HS-5 (cell line): ENCODE measurements around the gene STRIP2.

Source experiments
- DNase-seq: peaks from one replicate; pipeline ENCODE4 v3.0.0-alpha.2; 2012; ENCODE audit warnings: low read depth

Gene STRIP2

DNA sequence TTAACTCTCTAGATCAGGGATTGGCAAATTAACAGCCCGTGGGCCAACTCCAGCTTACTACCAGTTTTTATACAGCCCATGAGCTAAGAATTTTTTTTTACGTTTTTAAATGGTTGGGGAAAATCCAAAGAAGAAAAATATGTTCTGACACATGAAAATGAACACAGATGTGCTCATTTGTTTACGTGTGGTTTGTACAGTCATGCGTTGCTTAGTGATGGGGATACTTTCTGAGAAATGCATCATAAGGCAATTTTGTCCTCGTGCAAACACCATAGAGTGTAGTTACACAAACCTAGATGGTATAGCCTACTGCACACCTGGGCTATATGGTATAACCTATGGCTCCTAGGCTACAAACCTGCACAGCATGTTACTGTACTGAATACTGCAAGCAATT, 59.8 kb downstream of the STRIP2 start:
- DNase-seq, result peak; percentile 58

DNA sequence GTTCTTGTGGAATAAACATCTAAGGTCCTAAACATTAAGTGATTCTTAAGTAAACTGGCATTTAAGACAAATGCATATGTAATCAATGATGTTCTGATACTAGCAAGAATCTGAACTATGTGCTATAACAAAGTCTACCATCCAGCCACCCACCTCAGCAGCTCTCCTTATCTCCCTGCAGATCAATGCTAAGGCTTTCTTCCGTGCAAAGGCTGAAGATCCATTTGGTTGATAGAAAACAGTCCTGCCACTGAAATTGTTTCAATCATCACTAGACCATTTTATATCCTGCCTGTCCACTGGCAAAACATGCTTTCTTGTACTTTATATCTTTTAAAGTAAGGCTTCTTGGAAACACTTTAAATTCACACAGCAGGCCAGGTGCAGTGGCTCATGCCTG, 61.8 kb downstream of the STRIP2 start:
- DNase-seq, result no peak

DNA sequence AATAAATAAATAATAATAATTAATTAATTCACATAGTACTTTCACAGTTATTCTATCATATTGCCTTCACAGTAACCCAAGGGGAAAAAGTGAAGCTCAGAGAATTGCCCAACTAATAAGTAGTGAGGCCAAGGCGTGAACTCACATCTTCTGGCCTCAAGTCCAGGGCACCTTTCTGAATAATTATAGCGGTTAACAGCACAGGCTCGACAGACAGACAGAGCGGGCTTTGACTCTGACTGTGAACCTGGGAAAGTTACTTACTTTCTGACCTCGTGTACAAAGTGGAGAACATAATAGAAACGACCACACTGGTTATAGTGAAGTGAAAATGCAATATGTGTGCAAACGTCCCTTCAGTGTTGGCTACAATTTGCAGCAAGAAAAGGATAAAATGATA, 62.4 kb downstream of the STRIP2 start:
- no peak for DNase-seq

DNA sequence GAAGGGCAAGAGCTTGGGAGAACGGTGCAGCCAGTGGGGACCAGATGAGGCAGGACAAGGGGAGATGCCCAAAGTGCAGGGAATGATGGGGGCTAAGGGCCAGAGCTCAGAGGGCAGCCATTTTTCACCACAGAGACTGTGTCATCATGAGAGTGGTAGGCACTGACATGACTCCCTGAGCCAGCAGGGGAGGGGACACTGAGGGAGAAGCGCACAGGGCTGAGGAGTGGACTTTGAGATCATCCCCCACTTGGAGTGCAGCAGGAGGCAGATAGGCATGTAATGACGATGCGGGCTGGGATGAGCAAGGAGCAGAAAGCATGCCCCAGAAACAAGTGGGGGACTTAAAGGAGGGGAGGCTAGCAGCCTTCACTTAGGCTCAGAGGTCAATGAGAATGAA, 62.9 kb downstream of the STRIP2 start:
- DNase-seq, result no peak

DNA sequence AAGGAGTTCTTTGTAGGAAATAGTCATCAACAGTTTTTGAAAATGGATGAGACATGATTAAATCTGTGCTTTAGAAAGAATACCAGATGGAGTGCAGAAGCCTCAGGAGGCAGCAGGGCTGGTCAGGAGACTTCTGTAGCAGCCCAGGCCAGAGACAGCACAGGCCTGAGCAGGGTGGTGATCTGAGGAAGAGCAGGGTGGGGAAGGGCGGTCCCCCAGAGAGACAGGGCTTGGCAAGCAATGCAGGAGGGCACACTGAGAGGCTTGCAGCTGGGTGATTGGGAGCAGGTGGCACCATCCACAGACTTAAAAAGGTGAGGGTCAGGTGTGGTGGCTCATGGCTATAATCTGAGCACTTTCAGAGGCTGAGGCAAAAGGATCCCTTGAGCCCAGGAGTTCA, 63.8 kb downstream of the STRIP2 start:
- DNase-seq, result no peak

DNA sequence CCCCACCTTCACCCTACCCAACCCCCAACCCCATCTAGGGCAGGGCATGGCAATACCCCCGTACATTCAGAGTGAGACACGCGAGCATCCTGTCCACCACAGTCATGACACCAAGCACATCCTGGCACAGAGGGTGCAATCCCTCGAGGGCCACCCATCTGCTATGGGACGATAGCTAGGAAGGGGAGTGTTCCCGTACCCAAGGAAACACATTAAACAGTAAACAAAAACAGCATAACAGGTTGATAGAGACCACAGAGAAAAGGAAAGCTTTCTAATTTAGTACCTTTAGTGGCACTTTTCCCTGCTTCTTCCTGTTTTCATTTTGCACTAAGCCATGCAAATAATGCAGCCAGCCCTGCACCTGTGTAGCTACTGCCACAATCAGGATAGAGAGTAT, 65.8 kb downstream of the STRIP2 start:
- no peak for DNase-seq

DNA sequence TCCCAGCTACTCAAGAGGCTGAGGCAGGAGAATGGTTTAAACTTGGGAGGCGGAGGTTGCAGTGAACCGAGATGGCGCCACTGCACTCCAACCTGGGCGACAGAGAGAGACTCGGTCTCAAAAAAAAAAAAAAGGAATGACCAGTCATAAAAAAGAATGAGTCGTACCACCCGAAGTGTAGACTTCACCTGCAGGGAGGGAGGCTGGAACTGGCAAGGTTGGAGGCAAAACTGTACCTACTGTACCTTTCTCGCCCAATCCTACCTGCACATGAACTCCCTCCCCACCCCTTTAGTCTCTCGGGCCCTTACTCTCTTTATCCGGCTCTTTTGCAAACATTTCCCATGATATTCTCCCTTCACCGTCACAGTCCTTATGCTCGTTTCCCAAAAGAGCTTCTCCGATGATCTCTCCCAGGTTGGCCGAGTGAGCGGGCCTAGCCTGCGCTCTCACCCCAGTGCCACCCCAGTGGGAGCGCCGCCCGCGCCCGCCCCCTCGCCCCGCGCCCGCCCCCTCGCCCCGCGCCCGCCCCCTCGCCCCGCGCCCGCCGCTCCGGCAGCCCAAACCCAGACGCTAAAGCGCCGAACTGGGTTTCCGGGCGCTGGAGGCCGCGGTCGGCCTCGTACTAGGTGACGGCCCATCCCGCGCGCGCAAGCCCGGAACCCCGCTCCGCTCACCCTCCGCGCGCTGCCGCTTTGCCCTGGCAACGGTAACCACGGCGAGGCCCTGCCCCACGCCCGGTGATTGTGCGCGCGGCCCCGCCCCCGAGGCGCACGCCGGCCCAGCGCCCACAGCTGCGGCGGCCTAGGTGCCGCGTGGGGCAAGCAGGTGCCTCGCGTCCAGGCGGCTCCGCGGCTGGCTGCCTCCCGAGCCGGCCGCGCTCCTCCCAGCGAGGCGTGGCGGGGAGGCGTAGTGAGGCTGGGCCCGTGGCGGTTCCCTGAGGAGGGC, 67.8 kb downstream of the STRIP2 start, which contains the start of gene SMKR1:
TSS of gene SMKR1 (plus strand) at position 772 of the 948 bp plus-strand sequence. CDS start 294 bp downstream, outside the sequence.
- DNase-seq, result no peak

DNA sequence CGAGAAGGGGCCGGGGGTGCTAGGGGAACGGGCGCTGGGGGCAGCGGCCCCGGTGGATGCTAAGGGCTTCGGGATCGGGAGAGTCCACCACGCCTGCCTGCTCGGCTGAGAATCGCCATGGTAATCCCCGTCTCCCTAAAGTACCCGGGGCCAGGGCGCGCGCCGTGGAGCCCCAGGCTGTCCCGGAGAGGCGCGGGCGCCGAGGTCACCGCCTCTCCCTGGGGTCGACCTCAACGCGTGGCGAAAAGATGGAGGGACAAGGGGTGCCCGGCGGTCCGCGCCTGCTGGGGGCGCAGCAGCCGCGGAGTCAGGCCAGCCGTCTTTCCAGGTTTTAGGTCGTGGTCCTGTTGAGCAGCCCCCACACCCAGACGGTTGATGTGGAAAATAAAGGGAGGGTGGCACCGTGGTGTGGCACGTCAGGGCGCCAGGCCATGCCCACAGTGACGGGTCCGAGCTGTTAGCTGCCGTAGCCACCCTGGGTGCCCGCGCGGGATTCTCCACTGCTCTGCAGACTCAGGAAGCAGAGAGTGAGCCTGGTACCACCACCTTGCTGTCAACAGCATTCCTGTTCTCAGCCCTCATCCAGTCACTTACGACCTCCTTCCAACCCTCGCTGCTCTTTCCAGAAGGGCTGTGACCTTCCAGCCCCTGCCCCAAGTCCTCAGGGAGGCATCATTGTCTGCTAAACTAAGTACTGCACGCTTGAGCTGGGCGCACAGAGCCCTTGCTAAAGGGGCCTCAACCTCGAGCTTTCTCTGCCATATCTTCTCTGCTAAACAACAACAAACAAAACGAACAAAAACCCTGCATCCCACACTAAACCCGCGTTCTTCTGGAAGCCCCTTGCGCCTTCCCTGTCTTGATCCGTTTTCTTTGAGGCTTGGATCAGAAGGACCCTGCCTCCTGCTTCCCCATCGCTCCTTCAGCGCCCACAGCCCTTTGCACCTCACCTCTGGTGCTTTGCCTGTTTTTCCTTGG, 68.8 kb downstream of the STRIP2 start:
- no peak for DNase-seq

DNA sequence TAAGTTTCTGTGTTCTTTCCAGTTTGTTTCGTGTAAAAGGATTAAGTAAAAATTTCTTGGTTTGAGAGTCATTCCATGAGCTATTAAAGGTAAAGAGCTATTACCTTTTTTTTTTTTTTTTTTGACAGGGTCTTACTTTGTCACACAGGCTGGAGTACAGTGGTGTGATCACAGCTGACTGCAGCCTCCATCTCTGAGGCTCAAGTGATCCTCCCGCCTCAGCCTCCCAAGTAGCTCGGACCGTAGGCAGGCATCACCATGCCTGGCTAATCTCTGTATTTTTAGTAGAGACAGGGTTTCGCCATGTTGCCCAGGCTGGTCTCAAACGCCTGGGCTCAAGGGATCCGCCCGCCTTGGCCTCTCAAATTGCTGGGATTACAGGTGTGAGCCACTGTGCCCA, 69.5 kb downstream of the STRIP2 start:
- DNase-seq, result no peak

DNA sequence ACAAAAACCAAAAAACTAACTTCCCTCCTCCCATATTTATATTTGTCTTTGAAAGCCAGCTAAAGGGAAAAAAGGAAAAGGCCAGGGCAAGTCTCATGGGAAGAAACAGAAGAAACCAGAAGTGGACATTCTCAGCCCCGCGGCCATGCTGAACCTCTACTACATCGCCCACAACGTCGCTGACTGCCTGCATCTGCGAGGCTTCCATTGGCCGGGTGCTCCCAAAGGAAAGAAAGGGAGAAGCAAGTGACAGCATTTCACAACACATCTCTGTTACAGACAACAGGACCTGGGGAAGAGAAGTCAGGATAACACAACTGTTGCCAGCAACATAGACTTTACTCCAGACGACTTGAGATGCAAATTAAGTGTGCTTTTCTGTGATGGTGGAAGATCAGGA, 78.0 kb downstream of the STRIP2 start:
- no peak for DNase-seq

DNA sequence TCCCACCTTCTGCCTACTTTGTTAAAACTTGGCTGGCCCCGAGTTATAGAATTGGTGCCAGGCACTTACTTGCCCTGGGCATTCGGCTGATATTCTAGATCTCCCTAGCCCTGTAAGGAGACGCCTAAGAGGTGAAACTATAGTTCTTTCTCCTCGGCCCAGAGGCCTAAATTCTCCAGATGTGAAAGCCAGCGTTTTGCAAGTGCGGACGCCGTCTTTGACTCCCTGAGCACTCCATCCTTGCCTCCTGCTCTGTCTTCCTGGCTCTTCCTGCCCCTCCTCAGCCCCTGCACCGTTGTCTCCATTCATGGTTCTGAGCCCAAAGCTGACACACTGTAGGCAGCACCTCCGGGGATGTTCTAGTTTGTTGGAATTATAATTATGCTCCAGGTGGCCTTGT, 79.3 kb downstream of the STRIP2 start:
- no peak for DNase-seq

DNA sequence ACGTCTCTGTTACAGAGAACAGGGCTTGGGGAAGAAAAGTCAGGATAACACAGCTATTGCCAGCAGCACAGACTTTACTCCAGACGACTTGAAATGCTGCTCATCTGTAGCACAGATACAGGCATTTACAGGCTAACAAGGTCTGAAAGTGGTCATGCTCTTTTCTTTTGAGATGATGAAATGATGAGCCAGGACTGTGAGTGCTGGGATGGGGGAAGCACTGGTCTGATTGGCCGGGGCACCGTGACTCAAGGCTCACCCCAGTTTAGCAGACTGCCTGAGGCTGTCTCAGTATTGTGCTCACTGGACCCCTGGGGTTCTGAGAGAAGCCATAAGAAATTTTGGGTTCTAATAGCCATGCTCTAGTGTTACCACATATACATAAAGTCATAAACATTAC, 80.5 kb downstream of the STRIP2 start:
- no peak for DNase-seq

DNA sequence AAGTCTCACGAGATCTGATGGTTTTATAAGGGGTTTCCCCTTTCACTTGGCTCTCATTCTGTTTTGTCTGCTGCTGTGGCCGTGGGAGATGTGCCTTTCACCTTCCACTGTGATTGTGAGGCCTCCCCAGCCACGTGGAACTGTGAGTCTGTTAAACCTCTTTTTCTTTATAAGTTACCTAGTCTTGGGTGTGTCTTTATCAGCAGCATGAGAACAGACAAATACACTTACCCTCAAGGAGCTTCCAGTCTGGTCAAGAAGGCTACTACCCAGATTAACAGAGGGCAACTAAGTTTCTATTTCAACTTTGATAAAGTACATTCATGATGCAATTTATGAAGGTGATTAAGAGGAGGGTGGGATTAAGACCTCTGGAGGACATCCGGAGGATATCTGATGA, 81.1 kb downstream of the STRIP2 start:
- no peak for DNase-seq

DNA sequence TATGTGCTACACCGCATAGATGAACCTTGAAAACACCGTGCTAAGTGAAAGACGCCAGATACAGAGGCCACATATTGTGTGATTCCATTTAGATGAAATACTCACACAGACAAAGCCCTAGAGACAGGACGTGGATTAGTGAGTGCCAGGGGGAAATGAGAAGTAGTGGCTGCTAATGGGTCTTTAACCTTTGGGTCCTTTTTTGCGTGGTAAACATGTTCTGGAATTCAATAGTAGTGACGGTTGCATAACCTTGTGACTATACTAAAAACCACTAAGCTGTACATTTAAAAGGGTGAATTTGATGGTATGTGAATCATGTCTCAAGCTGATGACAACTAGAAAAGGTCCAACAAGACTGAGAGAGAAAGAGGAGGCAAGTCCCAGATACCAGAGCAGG, 83.7 kb downstream of the STRIP2 start:
- no peak for DNase-seq

DNA sequence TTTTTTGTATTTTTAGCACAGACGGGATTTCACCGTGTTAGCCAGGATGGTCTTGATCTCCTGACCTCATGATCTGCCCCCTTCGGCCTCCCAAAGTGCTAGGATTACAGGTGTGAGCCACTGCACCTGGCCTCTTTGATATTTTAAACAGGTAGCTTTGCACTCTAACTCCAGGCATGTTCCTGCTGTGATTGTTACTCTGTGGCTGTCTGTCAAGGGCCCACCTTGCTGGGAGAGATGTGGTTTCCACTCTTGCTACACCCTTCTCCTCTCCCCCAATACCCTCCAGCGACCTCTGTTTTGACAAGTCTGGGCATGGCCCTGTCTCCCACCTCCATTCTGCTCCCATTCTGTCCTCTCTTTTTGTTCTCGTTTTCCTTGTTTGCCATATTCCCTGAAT, 85.2 kb downstream of the STRIP2 start:
- DNase-seq, result no peak

DNA sequence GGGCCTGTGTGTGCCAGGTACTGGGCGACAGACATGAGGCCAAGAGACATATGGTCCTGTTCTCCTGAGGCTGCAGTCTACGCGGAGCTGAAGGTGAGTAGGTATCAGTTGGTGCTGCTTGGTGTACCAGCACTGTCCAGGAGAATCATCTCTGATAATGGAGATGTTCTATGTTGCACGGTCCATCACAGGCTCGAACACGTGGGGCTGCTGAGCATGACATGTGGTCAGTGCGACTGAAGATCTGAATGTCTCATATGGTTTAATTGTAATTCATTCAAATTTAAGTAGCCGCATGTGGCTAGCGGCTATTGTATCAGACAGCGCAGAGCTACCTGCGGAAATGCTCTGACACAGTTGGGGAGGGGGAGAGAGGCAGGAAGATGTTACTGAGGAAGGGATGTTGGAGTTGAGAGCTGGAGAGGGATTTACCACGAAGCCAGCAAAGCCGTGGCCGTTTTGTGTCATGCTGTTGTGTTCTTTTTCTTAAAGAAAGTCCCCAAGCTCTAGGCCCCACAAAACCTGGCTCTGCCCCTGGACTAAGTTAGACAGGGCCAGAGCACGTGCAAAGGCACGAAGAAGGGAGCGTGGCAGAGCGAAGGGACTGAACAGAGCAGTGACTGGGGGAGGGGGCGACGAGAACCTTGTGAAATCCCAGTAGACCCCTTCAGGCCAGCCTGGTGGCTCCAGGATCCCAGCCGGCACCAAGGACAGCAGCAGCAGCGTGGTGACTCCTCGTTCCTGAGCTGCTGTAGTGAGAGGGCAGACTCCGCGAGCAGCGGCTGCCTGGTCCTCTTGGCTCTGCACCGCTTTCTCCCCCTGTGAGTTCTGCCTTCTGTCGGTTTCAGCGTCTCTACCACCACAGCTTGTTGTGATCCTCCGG, 88.1 kb downstream of the STRIP2 start:
- no peak for DNase-seq

DNA sequence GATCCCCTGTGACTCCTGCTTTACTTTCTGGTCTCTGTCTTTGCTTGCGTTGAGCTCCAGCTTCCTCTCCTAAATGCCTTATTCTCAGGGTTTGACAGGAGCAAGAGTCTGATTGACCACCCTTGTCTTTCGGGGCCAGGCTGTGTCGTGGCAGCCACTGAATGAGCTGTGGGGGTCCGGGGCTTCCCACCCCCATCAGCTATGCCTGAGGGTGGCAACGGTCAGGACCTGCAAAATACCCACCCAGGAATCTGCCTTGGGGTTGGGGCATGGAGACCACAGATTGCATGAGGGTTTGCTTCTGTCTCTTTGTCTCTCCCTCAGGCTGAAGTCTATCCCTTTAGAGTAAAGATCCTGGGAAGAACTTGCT, 88.7 kb downstream of the STRIP2 start:
- no peak for DNase-seq

DNA sequence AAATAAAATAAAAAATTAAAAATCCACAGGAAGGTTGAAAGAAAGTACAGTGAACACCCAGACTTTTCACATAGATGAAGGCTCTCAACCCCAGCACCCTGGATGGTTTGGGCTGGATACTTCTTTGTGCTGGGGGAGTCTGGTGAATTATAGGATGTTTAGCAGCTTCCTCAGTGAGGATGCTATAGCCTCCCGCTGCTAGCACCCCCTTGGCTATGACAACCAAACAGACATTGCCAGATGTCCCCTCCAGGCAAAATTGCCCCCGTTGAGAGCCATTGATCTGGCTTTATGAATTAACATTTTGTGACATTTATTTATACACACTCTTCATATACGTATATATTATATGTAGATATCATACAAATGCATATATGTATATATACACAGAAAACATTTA, 89.7 kb downstream of the STRIP2 start:
- DNase-seq, result no peak

DNA sequence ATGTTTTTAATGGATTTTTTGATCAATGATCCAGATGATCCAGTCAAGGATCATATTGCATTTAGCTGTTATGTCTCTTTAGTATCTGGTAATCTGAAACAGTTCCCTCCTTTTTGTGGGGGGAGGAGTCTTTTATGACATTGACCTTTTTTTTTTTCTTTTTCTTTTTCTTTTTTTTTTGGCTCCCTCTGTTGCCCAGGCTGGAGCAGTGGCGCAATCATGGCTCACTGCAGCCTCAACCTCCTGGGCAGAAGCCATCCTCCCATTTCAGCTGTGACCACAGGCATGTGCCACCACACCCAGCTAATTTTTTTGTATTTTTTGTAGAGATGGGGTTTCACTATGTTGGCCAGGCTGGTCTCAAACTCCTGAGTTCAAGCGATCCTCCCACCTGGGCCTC, 90.2 kb downstream of the STRIP2 start:
- peak; percentile 53 for DNase-seq

DNA sequence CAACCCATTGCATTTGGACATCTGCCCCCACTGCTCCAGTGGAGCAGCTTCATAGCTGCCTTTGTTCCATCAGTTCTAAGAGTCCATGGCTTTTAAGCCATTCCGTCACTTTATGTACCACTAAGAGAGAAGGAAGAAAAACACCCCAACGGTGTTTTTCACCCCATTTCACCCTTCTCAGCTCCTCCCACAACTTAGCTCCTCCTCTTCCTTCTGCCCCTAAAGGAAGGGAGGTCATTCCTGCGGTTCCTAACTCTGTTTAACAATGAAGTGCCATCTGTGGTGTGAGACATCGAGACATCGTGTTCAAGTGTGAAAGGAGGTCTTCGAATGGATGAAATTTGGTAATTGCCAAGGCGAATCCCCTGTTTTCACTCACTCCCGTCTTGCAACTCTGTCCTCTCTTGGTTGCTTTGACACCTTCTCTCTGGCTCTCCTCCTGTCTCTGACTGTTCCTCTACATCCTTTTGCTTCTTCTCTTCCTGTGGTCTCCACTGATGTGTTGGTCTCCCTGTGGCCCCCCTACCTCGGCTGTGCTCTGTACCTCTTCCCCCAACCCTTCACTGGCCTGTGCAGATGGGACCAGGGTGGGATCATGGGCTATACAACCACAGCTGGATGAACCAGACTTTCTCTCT, 91.1 kb downstream of the STRIP2 start:
- DNase-seq, result no peak

DNA sequence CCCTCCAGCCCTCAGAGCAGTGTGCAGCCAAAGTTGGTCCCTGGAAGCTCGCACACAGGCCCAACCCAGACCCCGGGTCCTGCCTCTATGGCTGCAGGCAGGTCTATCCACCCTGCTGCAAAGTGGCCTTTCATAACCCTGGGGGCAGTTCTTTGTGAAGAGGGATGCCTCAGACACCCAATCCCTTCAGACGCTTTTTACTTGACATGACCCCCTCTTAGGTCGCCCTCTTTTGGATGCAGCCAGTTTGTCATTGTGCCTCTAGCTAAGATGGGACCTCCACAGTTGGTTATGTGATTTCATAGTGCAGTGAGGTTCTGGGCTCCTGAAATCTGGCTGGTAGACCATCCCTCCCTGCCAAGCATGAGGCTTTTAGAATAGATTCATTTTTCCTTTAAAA, 95.4 kb downstream of the STRIP2 start:
- no peak for DNase-seq
